GM19193 (cell line): Measurements from ENCODE around the gene VGF.
A peak's percentile ranks its signal among the peaks of the same experiment; 100 is the strongest.

Experiments used
- POLR2A ChIP-seq: IDR thresholded peaks from 4 replicates; pipeline ENCODE4 v1.6.1; 2011; ENCODE audit not compliant: insufficient read depth, insufficient read length; ENCODE audit errors: extremely low read depth

Gene VGF

GRCh38 chr7:101137651-101138212 is 27.6 kb downstream of the VGF start:
- no peak for TF ChIP-seq POLR2A

GRCh38 chr7:101134399-101134980 is 30.9 kb downstream of the VGF start:
- TF ChIP-seq POLR2A = no peak

DNA sequence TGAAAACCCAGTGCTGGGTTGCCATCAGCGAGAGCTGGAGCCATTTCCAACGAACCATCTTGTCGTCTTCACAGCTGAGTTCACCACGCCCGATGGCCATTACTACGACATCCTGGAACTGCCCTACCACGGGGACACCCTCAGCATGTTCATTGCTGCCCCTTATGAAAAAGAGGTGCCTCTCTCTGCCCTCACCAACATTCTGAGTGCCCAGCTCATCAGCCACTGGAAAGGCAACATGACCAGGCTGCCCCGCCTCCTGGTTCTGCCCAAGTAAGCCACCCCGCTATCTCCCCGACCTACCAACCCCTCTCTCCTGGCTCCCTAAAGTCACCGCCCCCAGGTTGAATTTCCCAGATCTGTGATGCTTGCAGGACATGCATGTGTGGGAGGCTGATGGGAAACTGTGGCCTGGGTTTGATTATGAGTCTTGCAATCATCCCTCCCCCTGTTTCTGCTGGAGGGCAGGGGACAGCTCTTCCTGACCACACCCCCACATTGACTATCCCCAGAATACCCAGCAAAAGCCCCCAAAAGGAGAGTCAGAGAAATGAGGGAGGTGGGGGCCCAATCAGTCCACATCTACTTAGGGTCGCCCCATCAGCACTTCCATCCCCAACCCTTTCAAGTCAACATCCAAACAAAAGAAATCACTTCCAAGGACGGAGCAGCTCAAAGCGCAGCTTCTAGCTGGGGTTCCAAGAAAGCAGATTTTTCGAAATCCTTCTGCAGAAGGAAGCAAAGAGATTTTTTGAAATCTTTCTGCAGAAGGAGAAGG is 31.6 kb downstream of the VGF start:
- no peak for TF ChIP-seq POLR2A

GRCh38 chr7:101129603-101130117 is 35.7 kb downstream of the VGF start:
- TF ChIP-seq POLR2A = no peak

GRCh38 chr7:101128040-101128834 is 37.1 kb downstream of the VGF start:
- TF ChIP-seq POLR2A = no peak

DNA sequence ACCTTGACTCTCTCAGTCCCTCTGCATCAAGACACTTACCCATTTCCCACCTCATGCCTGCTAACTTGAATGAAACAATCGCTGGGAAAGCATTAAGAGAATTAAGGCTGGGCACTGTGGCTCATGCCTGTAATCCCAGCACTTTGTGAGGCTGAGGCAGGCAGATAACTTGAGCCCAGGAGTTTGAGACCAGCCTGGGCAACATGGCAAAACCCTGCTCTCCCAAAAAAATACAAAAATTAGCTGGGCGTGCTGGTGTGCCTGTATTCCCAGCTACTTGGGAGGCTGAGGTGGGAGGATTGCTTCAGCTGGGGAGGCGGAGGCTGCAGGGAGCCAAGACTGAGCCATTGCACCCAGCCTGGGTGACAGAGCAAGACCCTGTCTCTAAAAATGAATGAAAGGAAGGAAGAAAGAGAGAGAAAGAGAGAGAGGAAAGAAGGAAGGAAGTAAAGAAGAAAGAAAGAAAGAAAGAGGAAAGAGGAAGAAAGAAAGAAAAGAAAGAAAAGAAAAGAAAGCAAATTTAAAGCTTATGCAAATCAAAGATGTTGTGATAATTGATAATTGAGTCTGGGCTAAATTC is 37.8 kb downstream of the VGF start:
- no peak for TF ChIP-seq POLR2A

- peak; percentile 52 for TF ChIP-seq POLR2A
Observed at GRCh38 chr7:101126651-101127459, 38.5 kb downstream of the VGF start, which contains the start of gene SERPINE1. Gene SERPINE1 (plus strand): TSS chr7:101127104. CDS start chr7:101128394, 1,290 bp downstream.

DNA sequence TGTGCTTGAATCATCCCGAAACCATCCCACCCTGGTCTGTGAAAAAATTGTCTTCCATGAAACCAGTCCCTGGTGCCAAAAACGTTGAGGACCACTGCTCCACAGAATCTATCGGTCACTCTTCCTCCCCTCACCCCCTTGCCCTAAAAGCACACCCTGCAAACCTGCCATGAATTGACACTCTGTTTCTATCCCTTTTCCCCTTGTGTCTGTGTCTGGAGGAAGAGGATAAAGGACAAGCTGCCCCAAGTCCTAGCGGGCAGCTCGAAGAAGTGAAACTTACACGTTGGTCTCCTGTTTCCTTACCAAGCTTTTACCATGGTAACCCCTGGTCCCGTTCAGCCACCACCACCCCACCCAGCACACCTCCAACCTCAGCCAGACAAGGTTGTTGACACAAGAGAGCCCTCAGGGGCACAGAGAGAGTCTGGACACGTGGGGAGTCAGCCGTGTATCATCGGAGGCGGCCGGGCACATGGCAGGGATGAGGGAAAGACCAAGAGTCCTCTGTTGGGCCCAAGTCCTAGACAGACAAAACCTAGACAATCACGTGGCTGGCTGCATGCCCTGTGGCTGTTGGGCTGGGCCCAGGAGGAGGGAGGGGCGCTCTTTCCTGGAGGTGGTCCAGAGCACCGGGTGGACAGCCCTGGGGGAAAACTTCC is 39.2 kb downstream of the VGF start:
- no peak for TF ChIP-seq POLR2A

DNA sequence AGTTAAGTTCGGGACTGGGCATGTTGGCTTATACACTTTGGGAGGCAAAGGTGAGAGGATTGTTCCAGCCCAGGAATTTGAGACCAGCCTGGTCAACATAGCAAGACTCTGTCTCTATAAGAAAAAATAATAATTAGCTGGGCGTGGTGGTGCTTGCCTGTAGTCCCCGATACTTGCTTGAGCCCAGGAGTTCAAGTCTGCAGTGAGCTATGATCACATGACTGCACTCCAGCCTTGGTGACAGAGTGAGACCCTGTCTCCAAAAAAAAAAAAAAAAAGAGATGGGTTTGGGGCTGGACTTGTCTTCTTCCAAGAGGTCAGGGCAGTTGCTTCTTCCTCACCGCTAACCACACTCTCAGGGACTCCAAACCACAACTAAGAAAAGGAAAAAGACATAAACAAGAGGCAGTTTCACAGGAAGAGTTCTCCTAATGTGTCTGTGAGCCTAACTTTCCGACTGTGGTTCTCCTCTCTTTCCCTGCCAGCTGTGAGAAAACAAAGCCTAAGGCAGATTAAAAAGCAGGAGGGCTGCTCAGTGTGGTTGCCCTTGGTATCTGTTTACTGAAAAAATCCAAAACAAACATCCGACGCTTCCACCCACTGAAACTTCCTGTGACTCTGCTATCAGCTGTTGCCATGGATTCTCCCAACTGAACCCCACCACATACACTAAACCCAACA is 40.9 kb downstream of the VGF start:
- TF ChIP-seq POLR2A = no peak

DNA sequence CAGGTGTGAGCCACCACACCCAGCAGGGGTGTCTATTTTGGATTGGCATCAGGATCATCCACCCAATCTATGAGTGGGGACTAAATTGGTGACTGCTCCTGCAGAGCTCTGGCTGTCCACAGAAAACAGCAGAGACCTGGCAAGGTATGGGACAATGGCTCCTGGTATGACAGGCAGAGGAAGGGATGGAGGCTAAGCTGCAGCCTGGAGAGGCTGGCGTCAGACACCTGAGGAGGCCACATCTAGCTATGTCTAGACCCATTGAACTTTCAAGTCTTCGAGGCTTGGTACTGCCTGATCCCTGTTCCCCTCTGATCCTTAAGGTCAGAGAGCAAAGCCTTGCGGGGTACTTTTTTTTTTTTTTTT is 41.7 kb downstream of the VGF start:
- no peak for TF ChIP-seq POLR2A

DNA sequence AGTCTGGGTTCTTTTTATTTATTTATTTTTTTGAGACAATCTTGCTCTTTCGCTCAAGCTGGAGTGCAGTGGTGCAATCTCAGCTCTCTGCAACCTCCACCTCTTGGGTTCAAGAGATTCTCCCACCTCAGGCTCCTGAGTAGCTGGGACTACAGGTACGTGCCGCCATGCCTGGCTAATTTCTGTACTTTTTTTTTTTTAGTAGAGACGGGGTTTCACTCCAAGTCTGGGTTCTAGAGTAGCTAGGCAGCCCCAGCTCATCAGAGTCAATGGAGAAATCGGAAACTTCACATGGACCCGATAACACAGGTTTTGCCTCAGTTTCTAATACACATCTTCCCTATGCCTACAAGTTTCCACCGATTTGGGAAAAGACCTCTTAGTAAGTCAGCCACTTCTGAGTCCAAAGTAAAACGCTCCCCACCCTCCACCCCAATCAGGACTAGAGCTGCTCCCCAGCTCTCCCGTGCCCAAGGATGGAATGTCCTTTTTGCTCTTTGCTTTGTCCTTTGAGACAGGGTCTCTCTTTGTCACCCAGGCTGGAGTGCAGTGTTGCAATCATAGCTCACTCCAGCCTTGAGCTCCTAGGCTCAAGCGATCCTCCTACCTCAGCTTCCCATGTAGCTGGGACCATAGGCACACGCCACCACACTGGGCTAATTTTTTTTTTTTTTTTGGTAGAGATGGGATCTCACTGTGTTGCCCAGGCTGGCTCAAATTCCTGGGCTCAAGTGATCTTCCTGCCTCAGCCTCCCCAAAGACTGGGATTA is 42.3 kb downstream of the VGF start:
- no peak for TF ChIP-seq POLR2A
